Measurements from ENCODE around the gene PATE1. TPM values are rescaled to one million over a fixed set of nuclear protein-coding genes. Genes with fewer than 3 reads are reported as not detected.
A peak's percentile ranks its signal among the peaks of the same experiment; 100 is the strongest.

The PATE1 gene
- polyA plus RNA-seq, 1 experiment, result not detected

DNA sequence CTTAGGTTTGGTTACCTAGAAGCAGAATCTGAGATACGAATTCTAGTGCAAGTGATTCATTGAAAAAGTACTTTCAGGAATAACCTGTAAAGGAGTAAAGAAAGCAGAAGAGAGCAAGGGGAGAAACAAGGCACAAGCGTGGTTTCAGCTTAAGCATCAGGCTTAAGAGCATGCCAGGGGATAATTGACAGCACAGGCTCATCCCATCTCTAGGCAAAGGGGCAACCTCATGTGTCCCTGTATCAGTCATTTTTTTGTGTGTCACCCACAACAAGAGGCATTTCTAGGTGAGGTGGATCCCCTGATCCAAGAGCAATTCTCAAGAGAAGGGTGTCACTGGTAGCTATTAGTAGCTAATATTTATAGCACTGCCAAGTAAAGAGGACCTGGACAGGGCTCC, 24.5 kb downstream of the PATE1 start:
- TF ChIP-seq CTCF (IDR thresholded peaks at IDR 0.05; ENCODE audit: insufficient read depth, low read depth, low read length), result no peak
- CTCF ChIA-PET, result no interaction called here
- Histone ChIP-seq H3K4me3 (ENCODE audit: low read depth, low read length) (no peak overlapping the region), H3K36me3 (ENCODE audit: control insufficient read depth, insufficient read depth, low read length) (no peaks in the 10 kb centered on the region), H3K27me3 (ENCODE audit: control insufficient read depth, insufficient read depth, low read length) (peaks cover 4% of the 10 kb centered on the region)
- POLR2A ChIA-PET, result no interaction called here
- DNase-seq (ENCODE audit: low read depth), result no peak

GRCh38 chr11:125772834-125773505, 26.9 kb downstream of the PATE1 start:
- ChIA-PET CTCF (interaction anchor here (1.4 kb wide), 1 partner anchor 9 kb away, joined by 3 read pairs; no protein-coding TSS in a partner anchor), POLR2A (no interaction called here)
- no peak for TF ChIP-seq CTCF (IDR thresholded peaks at IDR 0.05; ENCODE audit: insufficient read depth, low read depth, low read length)
- H3K36me3 ChIP-seq (ENCODE audit: control insufficient read depth, insufficient read depth, low read length), result no peaks in the 10 kb centered on the region
- no peak overlapping the region for H3K4me3 ChIP-seq (ENCODE audit: low read depth, low read length)
- DNase-seq (ENCODE audit: low read depth), result peak; percentile 66
- peaks cover 4% of the 10 kb centered on the region for H3K27me3 ChIP-seq (ENCODE audit: control insufficient read depth, insufficient read depth, low read length)

DNA sequence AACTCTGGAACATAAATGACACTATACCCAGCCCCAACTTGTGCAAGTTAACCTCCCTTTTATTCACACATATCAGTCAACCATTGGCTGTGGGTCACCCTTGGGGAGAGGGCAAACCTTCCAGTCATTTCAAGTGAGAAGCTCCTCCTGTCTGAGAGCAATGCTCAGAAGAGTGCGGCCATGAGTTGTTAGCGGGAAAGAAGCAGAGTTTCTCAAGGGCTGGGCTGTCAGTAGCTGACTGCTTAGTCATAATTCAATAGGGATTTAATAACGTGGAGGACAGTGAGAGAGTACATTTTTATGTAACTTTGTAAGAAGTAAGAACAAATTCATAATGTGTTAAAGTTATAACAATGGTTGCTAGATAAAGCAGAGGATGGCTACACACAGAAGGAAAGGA, 27.4 kb downstream of the PATE1 start:
- no peak for TF ChIP-seq CTCF (IDR thresholded peaks at IDR 0.05; ENCODE audit: insufficient read depth, low read depth, low read length)

DNA sequence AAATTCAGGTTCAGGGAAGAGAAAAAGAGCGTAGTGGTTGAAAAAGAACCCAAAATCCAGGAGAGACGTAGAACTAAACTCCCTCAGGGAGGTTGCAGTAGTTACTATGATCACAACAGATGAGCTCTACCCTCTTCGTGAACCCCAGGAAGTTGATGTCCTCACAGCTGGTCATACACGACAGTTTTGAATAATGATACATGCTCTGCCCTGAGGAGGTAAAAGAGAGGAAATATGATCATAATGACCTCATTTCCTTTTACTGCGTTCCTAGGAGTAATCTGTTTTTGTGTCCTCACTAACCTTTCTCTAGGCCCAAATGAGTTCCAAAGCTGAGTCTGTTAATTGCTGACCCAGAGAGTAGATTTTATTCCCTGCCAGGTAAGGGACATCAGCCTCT, 31.2 kb downstream of the PATE1 start:
- ChIA-PET POLR2A (no interaction called here), CTCF (no interaction called here)
- Histone ChIP-seq H3K36me3 (ENCODE audit: control insufficient read depth, insufficient read depth, low read length) (no peaks in the 10 kb centered on the region), H3K27me3 (ENCODE audit: control insufficient read depth, insufficient read depth, low read length) (no peaks in the 10 kb centered on the region), H3K4me3 (ENCODE audit: low read depth, low read length) (no peak overlapping the region)
- no peak for TF ChIP-seq CTCF (IDR thresholded peaks at IDR 0.05; ENCODE audit: insufficient read depth, low read depth, low read length)
- DNase-seq (ENCODE audit: low read depth), result peak; percentile 10

More for the DNA sequence above, 27.4 kb downstream of the PATE1 start:
- CTCF ChIA-PET, result interaction anchor here (1.4 kb wide), 1 partner anchor 9 kb away, joined by 3 read pairs; no protein-coding TSS in a partner anchor
- no peak overlapping the region for H3K4me3 ChIP-seq (ENCODE audit: low read depth, low read length)
- DNase-seq (ENCODE audit: low read depth), result no peak
- H3K27me3 ChIP-seq (ENCODE audit: control insufficient read depth, insufficient read depth, low read length), result peaks cover 4% of the 10 kb centered on the region
- H3K36me3 ChIP-seq (ENCODE audit: control insufficient read depth, insufficient read depth, low read length), result no peaks in the 10 kb centered on the region
- POLR2A ChIA-PET, result no interaction called here

GRCh38 chr11:125778728-125779127, 32.6 kb downstream of the PATE1 start, which contains the start of gene PATE2:
Gene PATE2 (minus strand): TSS chr11:125778828. CDS start chr11:125778773, 55 bp downstream.
- POLR2A ChIA-PET, result no interaction called here
- TF ChIP-seq CTCF (IDR thresholded peaks at IDR 0.05; ENCODE audit: insufficient read depth, low read depth, low read length), result no peak
- Histone ChIP-seq H3K36me3 (ENCODE audit: control insufficient read depth, insufficient read depth, low read length) (no peaks in the 10 kb centered on the region), H3K27me3 (ENCODE audit: control insufficient read depth, insufficient read depth, low read length) (no peaks in the 10 kb centered on the region), H3K4me3 (ENCODE audit: low read depth, low read length) (no peak within 1 kb of the TSS)
- CTCF ChIA-PET, result no interaction called here
- no peak for DNase-seq (ENCODE audit: low read depth)

All from BJ (cell line).